GM04504 (cell line): ENCODE measurements around the gene NME2.

ENCODE experiments used
- DNase-seq: peaks from one replicate; pipeline ENCODE4 v3.0.0-alpha.2; 2012; ENCODE audit warnings: low read depth

Gene NME2

DNA sequence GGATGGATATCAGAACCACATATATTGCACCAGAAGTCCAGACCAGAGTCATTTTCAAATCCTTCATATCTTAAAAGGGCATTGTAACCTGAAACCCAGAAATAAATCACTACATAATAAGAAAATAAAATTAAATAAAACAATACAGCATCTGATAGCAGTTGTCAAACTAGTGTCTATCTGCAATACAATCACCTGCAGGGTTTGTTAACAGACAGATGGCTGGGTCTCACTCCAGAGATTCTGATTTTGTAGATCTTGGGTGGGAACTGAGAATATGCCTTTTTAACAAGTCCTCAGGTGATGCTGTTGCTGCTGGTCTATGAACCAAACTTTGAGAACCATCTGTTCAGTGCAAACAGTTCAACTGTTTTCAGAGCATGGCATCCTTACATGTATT lies 37.6 kb downstream of the NME2 start:
- no peak for DNase-seq

DNA sequence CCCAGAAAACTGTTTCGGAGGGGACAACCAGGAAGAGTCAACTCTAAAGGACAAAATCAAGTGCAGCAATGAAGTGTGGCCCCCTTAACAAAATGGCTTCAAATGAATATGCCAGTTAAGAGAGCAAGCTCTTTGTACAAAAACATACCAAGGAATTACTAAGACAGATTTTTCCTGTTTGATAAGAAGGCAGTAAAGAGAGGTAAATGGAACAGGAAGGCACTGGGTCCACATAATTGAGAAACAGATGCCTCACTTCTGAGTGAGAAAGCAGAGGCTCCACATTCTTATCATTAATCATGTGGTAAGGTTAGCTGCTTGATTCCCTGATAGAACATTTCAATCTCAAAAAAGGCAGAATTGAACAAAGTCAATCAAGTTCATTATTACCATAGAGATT lies 48.7 kb downstream of the NME2 start:
- no peak for DNase-seq

DNA sequence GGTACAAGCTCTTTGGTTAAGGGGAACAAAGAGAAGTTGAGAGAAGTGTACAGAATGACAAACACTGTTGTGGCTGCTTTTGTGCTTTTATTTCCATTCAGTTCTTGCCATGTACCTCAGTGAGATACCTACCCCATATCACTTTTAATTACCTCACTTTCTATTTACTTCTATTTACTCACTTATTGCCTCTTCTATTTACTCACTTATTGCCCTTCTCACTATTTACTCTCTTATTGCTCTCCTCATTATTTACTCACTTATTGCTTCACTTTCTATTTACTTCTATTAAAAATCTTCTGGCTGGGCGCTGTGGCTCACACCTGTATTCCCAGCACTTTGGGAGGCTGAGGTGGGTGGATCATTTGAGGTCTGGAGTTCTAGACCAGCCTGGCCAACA lies 51.7 kb downstream of the NME2 start:
- DNase-seq: no peak

GRCh38 chr17:51221322-51221721 lies 55.1 kb downstream of the NME2 start:
- no peak for DNase-seq
